LNCaP clone FGC (cell line): ENCODE results near the gene GNB5.
A peak's percentile ranks its signal among the peaks of the same experiment; 100 is the strongest.

Source experiments
- DNase-seq: peaks from one replicate; pipeline ENCODE4 v3.0.0-alpha.2; 2011; ENCODE audit warnings: low read depth
- H3K4me3 ChIP-seq: 2 replicates; pipeline ENCODE4 v1.5.1; 2011; ENCODE audit warnings: mild to moderate bottlenecking, low read depth, low read length, control low read depth
- CTCF ChIP-seq: IDR thresholded peaks from 2 replicates; pipeline ENCODE4 v1.5.1; 2012; ENCODE audit warnings: mild to moderate bottlenecking; ENCODE audit not compliant: control insufficient read depth, insufficient read depth; ENCODE audit errors: extremely low read depth

The GNB5 gene

GRCh38 chr15:52232327-52232726, 41.1 kb upstream of the GNB5 start:
- no peak for TF ChIP-seq CTCF
- DNase-seq, result no peak
- no peak overlapping the region for H3K4me3 ChIP-seq

- DNase-seq, result no peak
- TF ChIP-seq CTCF, result no peak
These were observed 38.9 kb upstream of the GNB5 start for GRCh38 chr15:52230073-52230472.

GRCh38 chr15:52228921-52229320, 37.7 kb upstream of the GNB5 start:
- no peak overlapping the region for H3K4me3 ChIP-seq
- DNase-seq, result no peak
- no peak for TF ChIP-seq CTCF

More at GRCh38 chr15:52230073-52230472, 38.9 kb upstream of the GNB5 start:
- no peak overlapping the region for H3K4me3 ChIP-seq

- TF ChIP-seq CTCF, result peak; percentile 92
- H3K4me3 ChIP-seq, result no peak overlapping the region
These were observed 36.3 kb upstream of the GNB5 start for GRCh38 chr15:52227456-52227855.

GRCh38 chr15:52225230-52225629, 34.0 kb upstream of the GNB5 start:
- DNase-seq, result no peak
- TF ChIP-seq CTCF, result no peak
- H3K4me3 ChIP-seq, result no peak overlapping the region

More at GRCh38 chr15:52227456-52227855, 36.3 kb upstream of the GNB5 start:
- peak; percentile 56 for DNase-seq

GRCh38 chr15:52224211-52224610, 33.0 kb upstream of the GNB5 start:
- no peak for TF ChIP-seq CTCF
- no peak for DNase-seq
- H3K4me3 ChIP-seq, result no peak overlapping the region

GRCh38 chr15:52221730-52222129, 30.5 kb upstream of the GNB5 start:
- DNase-seq, result no peak
- TF ChIP-seq CTCF, result no peak
- H3K4me3 ChIP-seq, result no peak overlapping the region
